ENCODE data around the gene ATXN2. TPM values are rescaled to one million over a fixed set of nuclear protein-coding genes. Genes with fewer than 3 reads are reported as not detected.

ATXN2 gene
- total RNA-seq, 1 donor: 45.7 TPM

DNA sequence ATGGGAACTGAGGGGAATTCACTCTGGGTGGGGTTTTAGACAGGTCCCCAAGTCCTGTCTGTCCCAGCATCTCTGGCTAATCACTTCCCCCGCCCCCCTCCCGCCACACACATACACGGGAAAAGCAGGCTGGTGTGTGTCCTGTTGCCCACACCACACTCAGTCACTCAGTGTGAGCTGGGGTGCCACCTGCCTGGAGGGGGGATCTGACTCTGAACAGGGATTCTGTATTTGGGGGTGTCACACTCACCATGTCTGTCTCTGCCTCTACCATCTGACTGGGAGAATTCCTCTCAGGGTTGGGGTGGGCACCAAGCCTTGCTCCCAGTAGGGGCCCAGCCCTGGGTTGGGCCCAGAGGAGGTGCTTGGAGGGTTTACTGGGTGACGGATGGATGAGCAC lies 162.3 kb downstream of the ATXN2 start:
- no peak for DNase-seq (ENCODE audit: low read depth)
- TF ChIP-seq, protein P1, sequence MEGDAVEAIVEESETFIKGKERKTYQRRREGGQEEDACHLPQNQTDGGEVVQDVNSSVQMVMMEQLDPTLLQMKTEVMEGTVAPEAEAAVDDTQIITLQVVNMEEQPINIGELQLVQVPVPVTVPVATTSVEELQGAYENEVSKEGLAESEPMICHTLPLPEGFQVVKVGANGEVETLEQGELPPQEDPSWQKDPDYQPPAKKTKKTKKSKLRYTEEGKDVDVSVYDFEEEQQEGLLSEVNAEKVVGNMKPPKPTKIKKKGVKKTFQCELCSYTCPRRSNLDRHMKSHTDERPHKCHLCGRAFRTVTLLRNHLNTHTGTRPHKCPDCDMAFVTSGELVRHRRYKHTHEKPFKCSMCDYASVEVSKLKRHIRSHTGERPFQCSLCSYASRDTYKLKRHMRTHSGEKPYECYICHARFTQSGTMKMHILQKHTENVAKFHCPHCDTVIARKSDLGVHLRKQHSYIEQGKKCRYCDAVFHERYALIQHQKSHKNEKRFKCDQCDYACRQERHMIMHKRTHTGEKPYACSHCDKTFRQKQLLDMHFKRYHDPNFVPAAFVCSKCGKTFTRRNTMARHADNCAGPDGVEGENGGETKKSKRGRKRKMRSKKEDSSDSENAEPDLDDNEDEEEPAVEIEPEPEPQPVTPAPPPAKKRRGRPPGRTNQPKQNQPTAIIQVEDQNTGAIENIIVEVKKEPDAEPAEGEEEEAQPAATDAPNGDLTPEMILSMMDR (IDR thresholded peaks at IDR 0.05; ENCODE audit: insufficient read depth, low read length): no peak
- H3K4me3 ChIP-seq (ENCODE audit: low read depth, low read length): no peak overlapping the region

DNA sequence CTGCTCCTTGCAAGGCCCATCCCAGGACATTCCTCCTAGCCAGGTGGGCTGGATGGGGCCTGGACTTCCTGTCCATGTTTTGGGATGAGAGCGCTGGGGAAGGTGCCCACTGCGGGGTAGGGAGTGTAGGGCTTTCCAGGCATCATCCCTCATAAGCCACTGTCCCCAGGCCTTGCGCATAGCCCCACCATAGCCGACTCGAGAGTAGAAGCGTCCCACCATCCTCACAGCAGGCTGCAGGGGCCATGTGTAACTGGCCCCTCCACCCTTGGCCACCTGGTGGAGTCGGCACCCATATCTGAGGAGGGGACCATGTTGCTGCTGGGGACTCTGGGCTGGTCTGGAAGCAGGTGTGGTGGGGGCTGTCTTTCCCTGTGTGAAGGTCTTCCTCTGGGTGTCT lies 162.8 kb downstream of the ATXN2 start:
- no peak overlapping the region for H3K4me3 ChIP-seq (ENCODE audit: low read depth, low read length)
- TF ChIP-seq, protein P1 (IDR thresholded peaks at IDR 0.05; ENCODE audit: insufficient read depth, low read length): no peak
- DNase-seq (ENCODE audit: low read depth): no peak

DNA sequence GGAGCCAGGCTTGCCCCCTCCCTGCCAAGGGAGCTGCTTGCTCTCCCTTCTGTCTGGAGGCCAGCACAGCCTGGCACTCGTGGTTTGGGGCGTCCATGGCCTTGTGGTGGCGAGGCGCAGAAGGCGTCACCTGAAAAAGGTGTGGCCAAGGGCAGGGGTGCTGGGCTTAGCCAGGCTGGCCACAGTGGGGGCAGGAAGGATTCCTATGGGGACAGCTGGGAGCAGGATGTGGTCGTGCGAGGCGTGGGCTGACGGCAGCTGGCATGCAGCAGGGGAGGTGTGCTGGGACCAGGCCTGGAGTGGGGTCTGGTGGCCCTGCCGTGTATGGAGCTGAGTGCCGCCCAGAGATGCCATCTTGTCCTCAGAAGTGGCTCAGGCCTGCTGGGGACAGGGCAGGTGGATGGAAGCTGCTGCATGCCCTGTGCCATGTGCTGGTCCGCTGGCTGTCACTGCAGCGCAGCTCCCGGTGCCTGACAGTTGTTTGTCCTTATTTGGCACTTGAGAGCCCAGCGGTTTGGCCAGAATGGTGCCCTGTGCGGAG lies 163.4 kb downstream of the ATXN2 start:
- TF ChIP-seq, protein P1 (IDR thresholded peaks at IDR 0.05; ENCODE audit: insufficient read depth, low read length): no peak
- DNase-seq (ENCODE audit: low read depth): no peak
- H3K4me3 ChIP-seq (ENCODE audit: low read depth, low read length): no peak overlapping the region

DNA sequence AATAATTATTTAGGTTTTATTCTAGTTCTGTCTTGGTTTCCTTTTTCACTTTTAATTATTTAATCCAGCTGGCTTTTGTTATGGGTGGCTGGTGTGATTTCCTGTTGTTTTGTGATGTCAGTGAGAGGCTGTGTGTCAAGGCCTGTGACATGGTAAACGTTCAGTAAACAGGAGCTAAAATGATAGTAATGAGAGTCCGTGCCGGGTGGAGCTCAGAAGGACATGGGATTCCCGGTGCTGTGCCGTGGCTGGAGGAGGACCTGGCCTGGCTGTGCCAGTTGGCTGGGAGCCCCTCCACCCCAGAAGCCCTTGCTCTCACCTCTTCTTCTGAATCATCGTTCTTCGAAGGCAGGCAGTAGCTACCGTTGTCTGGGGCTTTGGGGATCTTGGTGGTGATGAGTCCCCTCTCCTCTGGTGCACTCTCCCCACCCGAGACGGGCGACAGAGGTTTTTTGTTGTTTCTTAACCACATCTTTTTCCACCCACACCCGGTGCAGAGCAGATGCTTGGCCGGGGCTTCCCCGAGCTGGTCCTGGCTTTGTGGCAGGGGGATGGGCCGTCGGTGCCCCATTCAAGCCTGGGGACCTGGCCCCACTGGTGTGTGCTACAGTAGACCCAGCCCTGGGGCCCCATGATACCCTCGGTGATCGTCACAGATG lies 164.3 kb downstream of the ATXN2 start:
- peak overlapping the region; percentile 5 for H3K4me3 ChIP-seq (ENCODE audit: low read depth, low read length)
- peak; percentile 64 for DNase-seq (ENCODE audit: low read depth)
- TF ChIP-seq, protein P1 (IDR thresholded peaks at IDR 0.05; ENCODE audit: insufficient read depth, low read length): no peak

DNA sequence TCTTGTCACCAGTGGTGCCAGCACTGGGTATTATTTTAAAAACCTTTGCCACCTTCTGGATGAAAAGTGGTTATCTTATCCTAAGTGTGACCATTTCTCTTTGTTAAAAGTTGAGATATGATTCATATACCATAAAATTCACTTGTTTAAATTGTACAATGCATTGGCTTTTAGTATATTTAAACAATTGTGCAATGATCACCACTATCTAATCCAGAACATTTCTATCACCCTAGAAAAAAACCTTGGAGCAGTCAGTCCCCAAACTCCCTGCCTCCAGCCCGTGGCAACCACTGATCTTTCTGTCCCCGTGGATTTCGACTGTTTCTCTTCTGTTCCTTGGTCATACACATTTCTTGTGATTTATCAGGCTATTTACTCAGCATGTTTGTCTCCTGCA lies 165.1 kb downstream of the ATXN2 start:
- TF ChIP-seq, protein P1 (IDR thresholded peaks at IDR 0.05; ENCODE audit: insufficient read depth, low read length): no peak
- DNase-seq (ENCODE audit: low read depth): peak; percentile 24
- H3K4me3 ChIP-seq (ENCODE audit: low read depth, low read length): no peak overlapping the region

DNA sequence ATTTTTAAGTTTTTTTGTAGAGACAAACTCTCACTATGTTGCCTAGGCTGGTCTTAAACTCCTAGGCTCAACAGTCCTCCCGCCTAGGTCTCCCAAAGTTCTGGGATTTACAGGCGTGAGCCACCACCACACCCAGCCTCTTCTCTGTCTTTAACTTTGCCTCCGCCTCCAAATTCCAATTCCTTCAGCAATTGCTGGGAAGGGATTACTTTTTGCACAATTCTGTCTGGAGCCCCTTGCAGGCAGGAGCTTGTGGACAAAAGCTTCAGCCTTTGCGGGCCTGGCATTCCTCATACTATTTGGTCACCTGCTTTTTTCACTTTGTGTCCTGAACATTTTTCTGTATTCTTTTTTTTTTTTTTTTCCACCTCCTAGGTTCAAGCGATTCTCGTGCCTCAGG lies 167.3 kb downstream of the ATXN2 start:
- TF ChIP-seq, protein P1 (IDR thresholded peaks at IDR 0.05; ENCODE audit: insufficient read depth, low read length): no peak
- DNase-seq (ENCODE audit: low read depth): peak; percentile 25
- no peak overlapping the region for H3K4me3 ChIP-seq (ENCODE audit: low read depth, low read length)

All from fibroblast of the aortic adventitia (primary cell).